ENCODE data around the gene BOC. TPM values are rescaled to one million over a fixed set of nuclear protein-coding genes. Genes with fewer than 3 reads are reported as not detected.

BOC gene
- total and polyA plus RNA-seq, 2 of the 4 experiments (the other 2 are of a cell fraction): 6.8 to 15.2 TPM

DNA sequence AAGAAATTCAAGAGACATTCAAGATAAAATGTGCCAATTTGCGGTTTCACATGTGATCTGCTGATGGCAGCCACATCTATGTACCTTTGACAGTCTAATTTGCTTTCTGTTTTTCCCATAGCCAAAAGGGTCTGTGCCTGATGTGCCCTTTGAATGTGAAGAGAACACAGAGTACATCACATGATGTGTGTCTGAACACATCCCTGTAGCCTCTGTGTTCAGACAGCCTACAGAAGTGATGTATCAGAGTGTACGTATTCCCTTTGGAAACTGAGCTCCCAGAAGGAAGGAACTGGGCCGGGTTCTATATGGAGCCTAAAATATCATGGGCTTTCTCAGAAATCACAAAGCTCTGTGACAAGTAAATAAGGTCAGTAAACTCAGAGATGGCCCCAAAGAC lies 52.4 kb downstream of the BOC start:
- DNase-seq (no peak), ATAC-seq (ENCODE audit: low read depth) (no peak)
- no peak overlapping the region for H2BK15ac ChIP-seq (ENCODE audit: low read depth, low read length)
- in situ Hi-C loops (cut with MboI; ENCODE audit: low sequenced_read_pairs): no loop called here
- ChIA-PET POLR2A (ENCODE audit: unreplicated experiment) (no interaction called here), CTCF (interaction anchor here (0.7 kb wide), 1 partner anchor 9 kb away, joined by 3 read pairs; no protein-coding TSS in a partner anchor)
- H3K9me3 ChIP-seq (ENCODE audit: control insufficient read depth, insufficient read depth, low read length): no peaks in the 10 kb centered on the region
- no peak overlapping the region for H3K27ac ChIP-seq (ENCODE audit: insufficient read depth, low read length)
- no peak overlapping the region for H2AFZ ChIP-seq (replicated peaks; ENCODE audit: low read length, poor library complexity)
- H3K9ac ChIP-seq (ENCODE audit: low read depth, low read length): no peak overlapping the region
- no peak overlapping the region for H3K56ac ChIP-seq (ENCODE audit: extremely low read depth, insufficient read depth, low read length)
- no peak overlapping the region for H2BK120ac ChIP-seq (ENCODE audit: low read depth, low read length)
- H2BK5ac ChIP-seq (ENCODE audit: low read depth, low read length, poor library complexity, severe bottlenecking): no peak overlapping the region
- H3K18ac ChIP-seq (ENCODE audit: low read depth, low read length): no peak overlapping the region
- dilution Hi-C loops (cut with HindIII; ENCODE audit: low sequenced_read_pairs, unreplicated experiment): no loop called here
- H3K9me1 ChIP-seq (ENCODE audit: insufficient read depth, low read length): no peaks in the 10 kb centered on the region
- no peak overlapping the region for H2AK5ac ChIP-seq (ENCODE audit: low read depth, low read length)
- no peak overlapping the region for H2BK20ac ChIP-seq (ENCODE audit: low read depth, low read length)
- peaks cover 9% of the 10 kb centered on the region for H3K27me3 ChIP-seq (ENCODE audit: control insufficient read depth, insufficient read depth, low read length)
- no peaks in the 10 kb centered on the region for H3K79me1 ChIP-seq (ENCODE audit: low read depth in 1 of 2, low read length in 2 of 2)
- H3K4me2 ChIP-seq (ENCODE audit: low read depth, low read length): no peak overlapping the region
- H3K4me3 ChIP-seq (ENCODE audit: insufficient read depth, low read depth, low read length): no peak overlapping the region
- WGBS, 2 experiments (ENCODE audit: extremely low coverage in 2 of 2, insufficient read length in 1 of 2): 75% methylated on average over 2 of the region's 3 CpGs; no CpG with 5 or more reads in 1 of the 2 experiments
- no peak overlapping the region for H2AK9ac ChIP-seq (replicated peaks; ENCODE audit: low read depth, low read length, poor library complexity)
- intact Hi-C loops (cut with micrococcal nuclease): no loop called here
- H4K8ac ChIP-seq (ENCODE audit: low read depth in 2 of 2, low read length in 2 of 2): no peak overlapping the region
- no TSS peak for BruUV-seq (replicated peaks)
- no peak overlapping the region for H4K5ac ChIP-seq (ENCODE audit: low read depth, low read length)
- no peaks in the 10 kb centered on the region for H4K20me1 ChIP-seq (ENCODE audit: insufficient read depth, low read length)
- H3K14ac ChIP-seq (replicated peaks; ENCODE audit: low read depth, low read length): no peak overlapping the region
- no peak overlapping the region for H3K23ac ChIP-seq (ENCODE audit: low read depth, low read length)
- no peaks in the 10 kb centered on the region; the same call in 1 of the 2 replicates for H3K4me1 ChIP-seq (ENCODE audit: control insufficient read depth, insufficient read depth, low read length)
- no peak overlapping the region for H3K4ac ChIP-seq (ENCODE audit: low read depth, low read length)
- TF ChIP-seq FOS (IDR thresholded peaks at IDR 0.05; ENCODE audit: low read depth, low read length): no peak
- no peak for TF ChIP-seq RFX5 (IDR thresholded peaks at IDR 0.05; ENCODE audit: low read depth, low read length)
- TF ChIP-seq CHD1 (IDR thresholded peaks at IDR 0.05; ENCODE audit: low read depth, low read length): no peak
- TF ChIP-seq SMC3 (IDR thresholded peaks at IDR 0.05; ENCODE audit: low read depth, low read length): no peak
- TF ChIP-seq NFE2L2 (IDR thresholded peaks at IDR 0.05; ENCODE audit: low read depth, low read length): no peak
- no peak overlapping the region for H4K91ac ChIP-seq (ENCODE audit: insufficient read depth, low read depth, low read length)
- H3K36me3 ChIP-seq (ENCODE audit: control insufficient read depth, insufficient read depth, low read length): peaks cover 11% of the 10 kb centered on the region
